ENCODE results near the gene MYO1B.

GRCh38 chr2:191230174-191230573 is 15.0 kb upstream of the MYO1B start:
- TF ChIP-seq, protein P1, sequence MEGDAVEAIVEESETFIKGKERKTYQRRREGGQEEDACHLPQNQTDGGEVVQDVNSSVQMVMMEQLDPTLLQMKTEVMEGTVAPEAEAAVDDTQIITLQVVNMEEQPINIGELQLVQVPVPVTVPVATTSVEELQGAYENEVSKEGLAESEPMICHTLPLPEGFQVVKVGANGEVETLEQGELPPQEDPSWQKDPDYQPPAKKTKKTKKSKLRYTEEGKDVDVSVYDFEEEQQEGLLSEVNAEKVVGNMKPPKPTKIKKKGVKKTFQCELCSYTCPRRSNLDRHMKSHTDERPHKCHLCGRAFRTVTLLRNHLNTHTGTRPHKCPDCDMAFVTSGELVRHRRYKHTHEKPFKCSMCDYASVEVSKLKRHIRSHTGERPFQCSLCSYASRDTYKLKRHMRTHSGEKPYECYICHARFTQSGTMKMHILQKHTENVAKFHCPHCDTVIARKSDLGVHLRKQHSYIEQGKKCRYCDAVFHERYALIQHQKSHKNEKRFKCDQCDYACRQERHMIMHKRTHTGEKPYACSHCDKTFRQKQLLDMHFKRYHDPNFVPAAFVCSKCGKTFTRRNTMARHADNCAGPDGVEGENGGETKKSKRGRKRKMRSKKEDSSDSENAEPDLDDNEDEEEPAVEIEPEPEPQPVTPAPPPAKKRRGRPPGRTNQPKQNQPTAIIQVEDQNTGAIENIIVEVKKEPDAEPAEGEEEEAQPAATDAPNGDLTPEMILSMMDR (IDR thresholded peaks at IDR 0.05; ENCODE audit: insufficient read depth, low read length, poor library complexity, severe bottlenecking) = no peak
- TF ChIP-seq EZH2phosphoT487 (conservative IDR thresholded peaks at IDR 0.05; ENCODE audit: low read length) = no peak

Data from SU-DHL-6 (cell line).